Fibroblast of villous mesenchyme (primary cell): Measurements from ENCODE around the gene AUTS2. TPM values are rescaled to one million over a fixed set of nuclear protein-coding genes. Genes with fewer than 3 reads are reported as not detected.
A peak's percentile ranks its signal among the peaks of the same experiment; 100 is the strongest.

Experiments used
- DNase-seq: peaks from one replicate; pipeline ENCODE4 v3.0.0-alpha.2; 2010; ENCODE audit warnings: low read depth
- H3K4me3 ChIP-seq: 2 replicates; pipeline ENCODE4 v1.5.1; 2011; ENCODE audit warnings: low read depth, mild to moderate bottlenecking, low read length
- CTCF ChIP-seq: IDR thresholded peaks from 2 replicates; pipeline ENCODE4 v1.5.1; 2012; ENCODE audit warnings: low read depth, mild to moderate bottlenecking, low read length; ENCODE audit not compliant: insufficient read depth
- total RNA-seq: library from RNA; depleted of rRNA; stranded (reverse); fragments of >200 nt; gene quantifications from 2 replicates; pipeline ENCODE4 v1.2.3, GENCODE V29; 2012

The AUTS2 gene
- total RNA-seq, 1 donor, result 3.9 TPM

GRCh38 chr7:70044064-70044463 is 445.8 kb downstream of the AUTS2 start:
- TF ChIP-seq CTCF, result no peak
- DNase-seq, result peak; percentile 38
- H3K4me3 ChIP-seq, result no peak overlapping the region

- no peak overlapping the region for H3K4me3 ChIP-seq
- no peak for TF ChIP-seq CTCF
- DNase-seq, result no peak
Observed at GRCh38 chr7:70044525-70044924, 446.2 kb downstream of the AUTS2 start.

- no peak for DNase-seq
- no peak overlapping the region for H3K4me3 ChIP-seq
- no peak for TF ChIP-seq CTCF
Observed at GRCh38 chr7:70044981-70045380, 446.7 kb downstream of the AUTS2 start.

GRCh38 chr7:70047384-70047783 is 449.1 kb downstream of the AUTS2 start:
- no peak for DNase-seq
- H3K4me3 ChIP-seq, result no peak overlapping the region
- TF ChIP-seq CTCF, result no peak

- no peak for TF ChIP-seq CTCF
- no peak overlapping the region for H3K4me3 ChIP-seq
- DNase-seq, result no peak
Observed at GRCh38 chr7:70047891-70048448, 449.7 kb downstream of the AUTS2 start.

GRCh38 chr7:70051726-70052125 is 453.5 kb downstream of the AUTS2 start:
- DNase-seq, result no peak
- TF ChIP-seq CTCF, result no peak
- no peak overlapping the region for H3K4me3 ChIP-seq

GRCh38 chr7:70052691-70053090 is 454.4 kb downstream of the AUTS2 start:
- DNase-seq, result no peak
- no peak overlapping the region for H3K4me3 ChIP-seq
- TF ChIP-seq CTCF, result no peak
